Measurements from ENCODE around the gene BNIP3. TPM values are rescaled to one million over a fixed set of nuclear protein-coding genes. Genes with fewer than 3 reads are reported as not detected.

BNIP3 gene
- total and polyA plus RNA-seq, 2 of the 13 experiments (the other 11 are each of a cell fraction or from before 2014, with no cell fraction given), result 73.7 to 223 TPM

DNA sequence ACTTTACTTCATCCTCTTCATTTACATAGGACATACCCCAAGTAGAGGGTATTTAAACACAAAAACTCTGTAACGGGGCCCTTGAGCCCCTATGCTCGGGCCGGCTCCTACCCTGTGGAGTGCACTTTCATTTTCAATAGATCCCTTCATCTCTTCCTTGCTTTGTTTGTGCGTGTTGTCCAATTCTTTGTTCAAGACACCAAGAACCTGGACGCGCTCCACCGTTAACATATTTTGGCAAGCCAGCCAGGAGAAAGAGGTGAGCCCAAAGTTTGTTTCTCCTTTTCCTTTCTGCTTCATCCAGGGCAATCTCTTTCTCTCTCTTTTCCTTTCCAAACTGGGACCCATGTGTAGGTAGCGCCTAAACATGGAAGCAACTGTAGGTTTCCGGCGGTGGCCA is 26.0 kb upstream of the BNIP3 start (continued):
- TF ChIP-seq, protein P1, sequence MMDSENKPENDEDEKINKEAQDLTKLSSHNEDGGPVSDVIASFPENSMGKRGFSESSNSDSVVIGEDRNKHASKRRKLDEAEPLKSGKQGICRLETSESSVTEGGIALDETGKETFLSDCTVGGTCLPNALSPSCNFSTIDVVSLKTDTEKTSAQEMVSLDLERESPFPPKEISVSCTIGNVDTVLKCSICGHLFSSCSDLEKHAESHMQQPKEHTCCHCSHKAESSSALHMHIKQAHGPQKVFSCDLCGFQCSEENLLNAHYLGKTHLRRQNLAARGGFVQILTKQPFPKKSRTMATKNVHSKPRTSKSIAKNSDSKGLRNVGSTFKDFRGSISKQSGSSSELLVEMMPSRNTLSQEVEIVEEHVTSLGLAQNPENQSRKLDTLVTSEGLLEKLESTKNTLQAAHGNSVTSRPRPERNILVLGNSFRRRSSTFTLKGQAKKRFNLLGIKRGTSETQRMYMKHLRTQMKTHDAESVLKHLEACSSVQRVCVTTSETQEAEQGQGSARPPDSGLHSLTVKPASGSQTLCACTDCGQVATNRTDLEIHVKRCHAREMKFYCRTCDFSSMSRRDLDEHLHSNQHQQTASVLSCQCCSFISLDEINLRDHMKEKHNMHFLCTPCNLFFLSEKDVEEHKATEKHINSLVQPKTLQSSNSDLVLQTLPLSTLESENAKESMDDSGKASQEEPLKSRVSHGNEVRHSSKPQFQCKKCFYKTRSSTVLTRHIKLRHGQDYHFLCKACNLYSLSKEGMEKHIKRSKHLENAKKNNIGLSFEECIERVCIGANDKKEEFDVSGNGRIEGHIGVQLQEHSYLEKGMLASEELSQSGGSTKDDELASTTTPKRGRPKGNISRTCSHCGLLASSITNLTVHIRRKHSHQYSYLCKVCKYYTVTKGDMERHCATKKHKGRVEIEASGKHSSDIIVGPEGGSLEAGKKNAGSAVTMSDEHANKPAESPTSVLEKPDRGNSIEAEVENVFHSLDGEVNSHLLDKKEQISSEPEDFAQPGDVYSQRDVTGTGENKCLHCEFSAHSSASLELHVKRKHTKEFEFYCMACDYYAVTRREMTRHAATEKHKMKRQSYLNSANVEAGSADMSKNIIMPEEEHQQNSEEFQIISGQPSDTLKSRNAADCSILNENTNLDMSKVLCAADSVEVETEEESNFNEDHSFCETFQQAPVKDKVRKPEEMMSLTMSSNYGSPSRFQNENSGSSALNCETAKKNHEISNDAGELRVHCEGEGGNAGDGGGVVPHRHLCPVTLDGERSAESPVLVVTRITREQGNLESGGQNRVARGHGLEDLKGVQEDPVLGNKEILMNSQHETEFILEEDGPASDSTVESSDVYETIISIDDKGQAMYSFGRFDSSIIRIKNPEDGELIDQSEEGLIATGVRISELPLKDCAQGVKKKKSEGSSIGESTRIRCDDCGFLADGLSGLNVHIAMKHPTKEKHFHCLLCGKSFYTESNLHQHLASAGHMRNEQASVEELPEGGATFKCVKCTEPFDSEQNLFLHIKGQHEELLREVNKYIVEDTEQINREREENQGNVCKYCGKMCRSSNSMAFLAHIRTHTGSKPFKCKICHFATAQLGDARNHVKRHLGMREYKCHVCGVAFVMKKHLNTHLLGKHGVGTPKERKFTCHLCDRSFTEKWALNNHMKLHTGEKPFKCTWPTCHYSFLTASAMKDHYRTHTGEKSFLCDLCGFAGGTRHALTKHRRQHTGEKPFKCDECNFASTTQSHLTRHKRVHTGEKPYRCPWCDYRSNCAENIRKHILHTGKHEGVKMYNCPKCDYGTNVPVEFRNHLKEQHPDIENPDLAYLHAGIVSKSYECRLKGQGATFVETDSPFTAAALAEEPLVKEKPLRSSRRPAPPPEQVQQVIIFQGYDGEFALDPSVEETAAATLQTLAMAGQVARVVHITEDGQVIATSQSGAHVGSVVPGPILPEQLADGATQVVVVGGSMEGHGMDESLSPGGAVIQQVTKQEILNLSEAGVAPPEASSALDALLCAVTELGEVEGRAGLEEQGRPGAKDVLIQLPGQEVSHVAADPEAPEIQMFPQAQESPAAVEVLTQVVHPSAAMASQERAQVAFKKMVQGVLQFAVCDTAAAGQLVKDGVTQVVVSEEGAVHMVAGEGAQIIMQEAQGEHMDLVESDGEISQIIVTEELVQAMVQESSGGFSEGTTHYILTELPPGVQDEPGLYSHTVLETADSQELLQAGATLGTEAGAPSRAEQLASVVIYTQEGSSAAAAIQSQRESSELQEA (CRISPR knock-in tag; IDR thresholded peaks at IDR 0.05; ENCODE audit: not compliant biosample characterization), result no peak
- TF ChIP-seq, protein P2, sequence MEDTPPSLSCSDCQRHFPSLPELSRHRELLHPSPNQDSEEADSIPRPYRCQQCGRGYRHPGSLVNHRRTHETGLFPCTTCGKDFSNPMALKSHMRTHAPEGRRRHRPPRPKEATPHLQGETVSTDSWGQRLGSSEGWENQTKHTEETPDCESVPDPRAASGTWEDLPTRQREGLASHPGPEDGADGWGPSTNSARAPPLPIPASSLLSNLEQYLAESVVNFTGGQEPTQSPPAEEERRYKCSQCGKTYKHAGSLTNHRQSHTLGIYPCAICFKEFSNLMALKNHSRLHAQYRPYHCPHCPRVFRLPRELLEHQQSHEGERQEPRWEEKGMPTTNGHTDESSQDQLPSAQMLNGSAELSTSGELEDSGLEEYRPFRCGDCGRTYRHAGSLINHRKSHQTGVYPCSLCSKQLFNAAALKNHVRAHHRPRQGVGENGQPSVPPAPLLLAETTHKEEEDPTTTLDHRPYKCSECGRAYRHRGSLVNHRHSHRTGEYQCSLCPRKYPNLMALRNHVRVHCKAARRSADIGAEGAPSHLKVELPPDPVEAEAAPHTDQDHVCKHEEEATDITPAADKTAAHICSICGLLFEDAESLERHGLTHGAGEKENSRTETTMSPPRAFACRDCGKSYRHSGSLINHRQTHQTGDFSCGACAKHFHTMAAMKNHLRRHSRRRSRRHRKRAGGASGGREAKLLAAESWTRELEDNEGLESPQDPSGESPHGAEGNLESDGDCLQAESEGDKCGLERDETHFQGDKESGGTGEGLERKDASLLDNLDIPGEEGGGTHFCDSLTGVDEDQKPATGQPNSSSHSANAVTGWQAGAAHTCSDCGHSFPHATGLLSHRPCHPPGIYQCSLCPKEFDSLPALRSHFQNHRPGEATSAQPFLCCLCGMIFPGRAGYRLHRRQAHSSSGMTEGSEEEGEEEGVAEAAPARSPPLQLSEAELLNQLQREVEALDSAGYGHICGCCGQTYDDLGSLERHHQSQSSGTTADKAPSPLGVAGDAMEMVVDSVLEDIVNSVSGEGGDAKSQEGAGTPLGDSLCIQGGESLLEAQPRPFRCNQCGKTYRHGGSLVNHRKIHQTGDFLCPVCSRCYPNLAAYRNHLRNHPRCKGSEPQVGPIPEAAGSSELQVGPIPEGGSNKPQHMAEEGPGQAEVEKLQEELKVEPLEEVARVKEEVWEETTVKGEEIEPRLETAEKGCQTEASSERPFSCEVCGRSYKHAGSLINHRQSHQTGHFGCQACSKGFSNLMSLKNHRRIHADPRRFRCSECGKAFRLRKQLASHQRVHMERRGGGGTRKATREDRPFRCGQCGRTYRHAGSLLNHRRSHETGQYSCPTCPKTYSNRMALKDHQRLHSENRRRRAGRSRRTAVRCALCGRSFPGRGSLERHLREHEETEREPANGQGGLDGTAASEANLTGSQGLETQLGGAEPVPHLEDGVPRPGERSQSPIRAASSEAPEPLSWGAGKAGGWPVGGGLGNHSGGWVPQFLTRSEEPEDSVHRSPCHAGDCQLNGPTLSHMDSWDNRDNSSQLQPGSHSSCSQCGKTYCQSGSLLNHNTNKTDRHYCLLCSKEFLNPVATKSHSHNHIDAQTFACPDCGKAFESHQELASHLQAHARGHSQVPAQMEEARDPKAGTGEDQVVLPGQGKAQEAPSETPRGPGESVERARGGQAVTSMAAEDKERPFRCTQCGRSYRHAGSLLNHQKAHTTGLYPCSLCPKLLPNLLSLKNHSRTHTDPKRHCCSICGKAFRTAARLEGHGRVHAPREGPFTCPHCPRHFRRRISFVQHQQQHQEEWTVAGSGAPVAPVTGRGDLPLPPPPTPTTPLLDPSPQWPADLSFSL (CRISPR knock-in tag; IDR thresholded peaks at IDR 0.05), result no peak
- TF ChIP-seq ZSCAN5A (CRISPR knock-in tag; IDR thresholded peaks at IDR 0.05; ENCODE audit: borderline replicate concordance) (no peak), ZNF562 (CRISPR knock-in tag; IDR thresholded peaks at IDR 0.05; ENCODE audit: borderline replicate concordance) (no peak), PAXIP1 (CRISPR knock-in tag; conservative IDR thresholded peaks at IDR 0.05) (no peak), MXD4 (CRISPR knock-in tag; IDR thresholded peaks at IDR 0.05) (no peak), NR0B2 (CRISPR knock-in tag; IDR thresholded peaks at IDR 0.05) (no peak), GABPB1 (CRISPR knock-in tag; IDR thresholded peaks at IDR 0.05) (no peak)

Data from HepG2 (cell line).